K562 (cell line): ENCODE results near the gene FYB1. TPM values are rescaled to one million over a fixed set of nuclear protein-coding genes. Genes with fewer than 3 reads are reported as not detected.

ENCODE experiments used
- RAD21 ChIP-seq, 2 experiments: fragments of 250-450 bp in 1 of 2; fragments of 450-650 bp in 1 of 2; sonication (Bioruptor Pico) in 1 of 2; formaldehyde crosslinking in 1 of 2; IDR thresholded peaks in 1 of 2; conservative IDR thresholded peaks in 1 of 2; 2 replicates each; pipeline versions ENCODE4 v1.4.0 to v1.8.0; 2020 to 2022; ENCODE audit warnings: mild to moderate bottlenecking in 2 of 2, moderate library complexity in 1 of 2
- WHSC1 ChIP-seq: IDR thresholded peaks from one replicate; pipeline ENCODE4 v1.6.1; 2012; ENCODE audit warnings: low read length, control low read depth, inconsistent platforms
- ZBTB1 ChIP-seq: sonication (generic); formaldehyde crosslinking; IDR thresholded peaks from 2 replicates; pipeline ENCODE4 v1.8.1; 2023; ENCODE audit warnings: missing genetic modification reagents, low read depth, mild to moderate bottlenecking, borderline replicate concordance
- ZNF764 ChIP-seq: fragments of 250-450 bp; sonication (Bioruptor Pico); IDR thresholded peaks from 2 replicates; pipeline ENCODE4 v1.4.0; 2020; ENCODE audit warnings: low read depth, mild to moderate bottlenecking, moderate library complexity
- polyA plus RNA-seq, 8 experiments: library from polyadenylated mRNA; depleted of rRNA in 4 of 8; stranded (reverse) in 5 of 8; unstranded in 3 of 8; fragments of >200 nt; fragmentation: Nextera tagmentation in 2 of 8; fragmentation: Illumina TruSeq in 1 of 8; extraction: Ambion mirVana in 2 of 8; extraction: Trizol in 1 of 8; gene quantifications; 2 replicates each; pipeline versions ENCODE4 v1.2.1 to v1.2.3, GENCODE V29; 2011 to 2014; ENCODE audit warnings: inconsistent platforms in 1 of 8, missing spikeins in 1 of 8
- total RNA-seq, 7 experiments: library from RNA; depleted of rRNA in 6 of 7; stranded (reverse); fragments of >200 nt in 6 of 7; fragmentation: Illumina TruSeq in 2 of 7; extraction: Trizol in 2 of 7; gene quantifications; 2 replicates each; pipeline versions ENCODE4 v1.2.1 to v1.2.3, GENCODE V29; 2011 to 2021; ENCODE audit warnings: low replicate concordance in 1 of 7
- TF ChIP-seq, protein P1 (sequence below): sonication (generic); formaldehyde crosslinking; IDR thresholded peaks from 2 replicates; pipeline ENCODE4 v1.8.0; 2022; ENCODE audit warnings: mild to moderate bottlenecking, missing genetic modification reagents

The FYB1 gene
- total and polyA plus RNA-seq, 9 of the 15 experiments (the other 6 are each of a cell fraction or from before 2014, with no cell fraction given): 4.7 to 31.5 (median 9.7) TPM

DNA sequence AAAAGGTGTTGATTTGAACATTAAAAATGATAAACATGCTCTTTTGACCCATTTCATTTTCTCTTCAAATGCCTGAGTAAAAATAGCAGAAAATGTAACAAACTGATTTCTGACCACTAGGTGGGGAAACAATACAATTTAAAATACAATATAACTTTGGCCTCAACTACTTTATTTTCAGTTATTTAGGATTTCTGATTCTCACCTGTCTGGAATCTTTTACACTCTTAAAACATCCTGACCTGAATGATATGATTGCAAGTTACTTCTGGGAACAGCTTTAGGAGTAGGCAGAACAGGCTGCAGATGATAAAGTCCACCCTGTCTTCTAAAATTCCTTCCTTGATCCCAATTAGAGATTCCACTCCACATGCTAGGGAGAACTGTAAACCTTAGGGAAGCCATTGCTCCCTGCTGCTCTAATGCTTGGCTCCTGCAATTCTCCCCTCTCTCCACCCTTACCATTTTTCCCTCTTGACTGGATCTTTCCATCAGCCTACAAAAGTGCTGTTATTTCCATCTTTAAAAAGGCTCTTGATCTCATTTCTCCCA is 70.3 kb downstream of the FYB1 start (continued):
- TF ChIP-seq, protein P1, sequence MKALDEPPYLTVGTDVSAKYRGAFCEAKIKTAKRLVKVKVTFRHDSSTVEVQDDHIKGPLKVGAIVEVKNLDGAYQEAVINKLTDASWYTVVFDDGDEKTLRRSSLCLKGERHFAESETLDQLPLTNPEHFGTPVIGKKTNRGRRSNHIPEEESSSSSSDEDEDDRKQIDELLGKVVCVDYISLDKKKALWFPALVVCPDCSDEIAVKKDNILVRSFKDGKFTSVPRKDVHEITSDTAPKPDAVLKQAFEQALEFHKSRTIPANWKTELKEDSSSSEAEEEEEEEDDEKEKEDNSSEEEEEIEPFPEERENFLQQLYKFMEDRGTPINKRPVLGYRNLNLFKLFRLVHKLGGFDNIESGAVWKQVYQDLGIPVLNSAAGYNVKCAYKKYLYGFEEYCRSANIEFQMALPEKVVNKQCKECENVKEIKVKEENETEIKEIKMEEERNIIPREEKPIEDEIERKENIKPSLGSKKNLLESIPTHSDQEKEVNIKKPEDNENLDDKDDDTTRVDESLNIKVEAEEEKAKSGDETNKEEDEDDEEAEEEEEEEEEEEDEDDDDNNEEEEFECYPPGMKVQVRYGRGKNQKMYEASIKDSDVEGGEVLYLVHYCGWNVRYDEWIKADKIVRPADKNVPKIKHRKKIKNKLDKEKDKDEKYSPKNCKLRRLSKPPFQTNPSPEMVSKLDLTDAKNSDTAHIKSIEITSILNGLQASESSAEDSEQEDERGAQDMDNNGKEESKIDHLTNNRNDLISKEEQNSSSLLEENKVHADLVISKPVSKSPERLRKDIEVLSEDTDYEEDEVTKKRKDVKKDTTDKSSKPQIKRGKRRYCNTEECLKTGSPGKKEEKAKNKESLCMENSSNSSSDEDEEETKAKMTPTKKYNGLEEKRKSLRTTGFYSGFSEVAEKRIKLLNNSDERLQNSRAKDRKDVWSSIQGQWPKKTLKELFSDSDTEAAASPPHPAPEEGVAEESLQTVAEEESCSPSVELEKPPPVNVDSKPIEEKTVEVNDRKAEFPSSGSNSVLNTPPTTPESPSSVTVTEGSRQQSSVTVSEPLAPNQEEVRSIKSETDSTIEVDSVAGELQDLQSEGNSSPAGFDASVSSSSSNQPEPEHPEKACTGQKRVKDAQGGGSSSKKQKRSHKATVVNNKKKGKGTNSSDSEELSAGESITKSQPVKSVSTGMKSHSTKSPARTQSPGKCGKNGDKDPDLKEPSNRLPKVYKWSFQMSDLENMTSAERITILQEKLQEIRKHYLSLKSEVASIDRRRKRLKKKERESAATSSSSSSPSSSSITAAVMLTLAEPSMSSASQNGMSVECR: no peak
- TF ChIP-seq ZBTB1 (no peak), ZNF764 (CRISPR knock-in tag) (no peak), RAD21 (CRISPR knock-in tag; conservative IDR thresholded peaks at IDR 0.05 in 1 of 2, IDR thresholded peaks at IDR 0.05 in 1 of 2) (peak; percentile 81 to 94), WHSC1 (no peak)
- TF ChIP-seq, all 486 proteins: peak for 13
